ENCODE data around the gene A4GNT.

A4GNT gene

DNA sequence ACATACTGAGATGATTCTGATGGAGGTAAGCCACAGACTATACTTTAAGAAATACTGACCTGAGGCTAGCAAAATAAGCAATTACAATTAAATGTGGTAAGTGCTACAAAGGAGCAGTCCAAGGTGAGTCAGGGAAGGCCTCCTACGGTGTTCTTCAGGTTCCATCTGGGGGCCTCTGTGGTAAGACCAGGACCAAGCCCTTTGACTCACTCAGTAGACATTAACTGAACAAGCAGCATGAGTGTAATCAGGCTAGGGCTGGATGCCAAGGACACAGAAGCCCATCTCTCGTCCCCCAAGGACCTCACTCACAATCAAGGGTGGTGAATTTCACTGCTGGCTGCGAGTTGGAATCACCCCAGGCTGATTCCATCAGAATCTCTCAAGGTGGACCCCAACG, 54.1 kb downstream of the A4GNT start:
- no peak for DNase-seq

Data from CD4-positive, alpha-beta T cell treated with Interleukin-17A for 1 hour (primary cell).